SK-N-SH treated with all-trans-retinoic acid at 6 μM for 48 hours (cell line): ENCODE data around the gene FBXO31.
"Not testable (repeated sequence)": the region's sequence is repeated elsewhere in the genome, so short reads cannot be mapped to it uniquely, and the experiment has no call there.

Experiments
- CREB5 ChIP-seq: fragments of 250-450 bp; sonication (Bioruptor Pico); IDR thresholded peaks from 2 replicates; pipeline ENCODE4 v1.5.1; 2020; ENCODE audit warnings: low read depth, mild to moderate bottlenecking, moderate library complexity
- CSDC2 ChIP-seq: fragments of 250-450 bp; sonication (Bioruptor Pico); IDR thresholded peaks from 2 replicates; pipeline ENCODE4 v1.5.0; 2020; ENCODE audit warnings: mild to moderate bottlenecking, moderate library complexity
- SNAI2 ChIP-seq: fragments of 250-450 bp; sonication (Bioruptor Pico); IDR thresholded peaks from 2 replicates; pipeline ENCODE4 v1.5.0; 2020; ENCODE audit warnings: mild to moderate bottlenecking, moderate library complexity
- ZFP3 ChIP-seq: fragments of 250-450 bp; sonication (Bioruptor Pico); IDR thresholded peaks from 2 replicates; pipeline ENCODE4 v1.5.0; 2020; ENCODE audit warnings: mild to moderate bottlenecking, moderate library complexity
- TF ChIP-seq, protein P1 (sequence below): fragments of 250-450 bp; sonication (Bioruptor Pico); IDR thresholded peaks from 2 replicates; pipeline ENCODE4 v1.8.0; 2020; ENCODE audit warnings: mild to moderate bottlenecking, moderate library complexity, borderline replicate concordance
- TF ChIP-seq, protein P2 (sequence below): fragments of 250-450 bp; sonication (Bioruptor Pico); IDR thresholded peaks from 2 replicates; pipeline ENCODE4 v1.8.0; 2021; ENCODE audit warnings: low read depth, mild to moderate bottlenecking, moderate library complexity, borderline replicate concordance

DNA sequence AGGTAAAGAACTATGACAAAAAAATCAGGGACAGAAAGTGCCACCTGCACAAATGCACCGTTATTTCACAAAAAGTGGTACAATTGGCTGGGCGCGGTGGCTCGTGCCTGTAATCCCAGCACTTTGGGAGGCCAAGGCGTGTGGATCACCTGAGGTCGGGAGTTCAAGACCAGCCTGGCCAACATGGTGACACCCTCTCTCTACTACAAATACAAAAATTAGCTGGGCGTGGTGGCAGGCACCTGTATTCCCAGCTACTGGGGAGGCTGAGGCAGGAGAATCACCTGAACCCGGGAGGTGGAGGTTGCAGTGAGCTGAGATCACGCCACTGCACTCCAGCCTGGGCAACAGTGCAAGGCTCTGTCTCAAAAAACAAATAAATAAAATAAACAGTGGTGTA lies 6.3 kb upstream of the FBXO31 start:
- TF ChIP-seq SNAI2, ZFP3, CSDC2, CREB5 (CRISPR knock-in tag): not testable (repeated sequence)
- TF ChIP-seq, protein P1, sequence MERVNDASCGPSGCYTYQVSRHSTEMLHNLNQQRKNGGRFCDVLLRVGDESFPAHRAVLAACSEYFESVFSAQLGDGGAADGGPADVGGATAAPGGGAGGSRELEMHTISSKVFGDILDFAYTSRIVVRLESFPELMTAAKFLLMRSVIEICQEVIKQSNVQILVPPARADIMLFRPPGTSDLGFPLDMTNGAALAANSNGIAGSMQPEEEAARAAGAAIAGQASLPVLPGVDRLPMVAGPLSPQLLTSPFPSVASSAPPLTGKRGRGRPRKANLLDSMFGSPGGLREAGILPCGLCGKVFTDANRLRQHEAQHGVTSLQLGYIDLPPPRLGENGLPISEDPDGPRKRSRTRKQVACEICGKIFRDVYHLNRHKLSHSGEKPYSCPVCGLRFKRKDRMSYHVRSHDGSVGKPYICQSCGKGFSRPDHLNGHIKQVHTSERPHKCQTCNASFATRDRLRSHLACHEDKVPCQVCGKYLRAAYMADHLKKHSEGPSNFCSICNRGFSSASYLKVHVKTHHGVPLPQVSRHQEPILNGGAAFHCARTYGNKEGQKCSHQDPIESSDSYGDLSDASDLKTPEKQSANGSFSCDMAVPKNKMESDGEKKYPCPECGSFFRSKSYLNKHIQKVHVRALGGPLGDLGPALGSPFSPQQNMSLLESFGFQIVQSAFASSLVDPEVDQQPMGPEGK (CRISPR knock-in tag): not testable (repeated sequence)
- TF ChIP-seq, protein P2, sequence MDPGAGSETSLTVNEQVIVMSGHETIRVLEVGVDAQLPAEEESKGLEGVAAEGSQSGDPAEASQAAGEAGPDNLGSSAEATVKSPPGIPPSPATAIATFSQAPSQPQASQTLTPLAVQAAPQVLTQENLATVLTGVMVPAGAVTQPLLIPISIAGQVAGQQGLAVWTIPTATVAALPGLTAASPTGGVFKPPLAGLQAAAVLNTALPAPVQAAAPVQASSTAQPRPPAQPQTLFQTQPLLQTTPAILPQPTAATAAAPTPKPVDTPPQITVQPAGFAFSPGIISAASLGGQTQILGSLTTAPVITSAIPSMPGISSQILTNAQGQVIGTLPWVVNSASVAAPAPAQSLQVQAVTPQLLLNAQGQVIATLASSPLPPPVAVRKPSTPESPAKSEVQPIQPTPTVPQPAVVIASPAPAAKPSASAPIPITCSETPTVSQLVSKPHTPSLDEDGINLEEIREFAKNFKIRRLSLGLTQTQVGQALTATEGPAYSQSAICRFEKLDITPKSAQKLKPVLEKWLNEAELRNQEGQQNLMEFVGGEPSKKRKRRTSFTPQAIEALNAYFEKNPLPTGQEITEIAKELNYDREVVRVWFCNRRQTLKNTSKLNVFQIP (CRISPR knock-in tag): not testable (repeated sequence)
